Esophagus squamous epithelium (tissue), 4 donors: ENCODE data around the gene ITGB2.

ENCODE experiments used
- CTCF ChIP-seq, 6 experiments: fragments of 450-650 bp in 4 of 6; fragments of 200-600 bp in 2 of 6; sonication (generic) in 2 of 6; IDR thresholded peaks; one replicate each; pipeline ENCODE4 v1.5.1; 2016 to 2019; ENCODE audit warnings: antibody characterized with exemption in 6 of 6, mild to moderate bottlenecking in 4 of 6, moderate library complexity in 4 of 6
- POLR2A ChIP-seq, 4 donors: fragments of 450-650 bp; IDR thresholded peaks; one replicate each; pipeline ENCODE4 v1.6.1; 2017; ENCODE audit warnings: antibody characterized with exemption in 4 of 4, mild to moderate bottlenecking in 4 of 4, moderate library complexity in 3 of 4

- TF ChIP-seq CTCF (IDR thresholded peaks at IDR 0.05) (no peak), POLR2A (IDR thresholded peaks at IDR 0.05) (no peak)
These were observed 6.4 kb downstream of the ITGB2 start for GRCh38 chr21:44914176-44914874.
